ENCODE results near the gene ENOX1.

Gene ENOX1

DNA sequence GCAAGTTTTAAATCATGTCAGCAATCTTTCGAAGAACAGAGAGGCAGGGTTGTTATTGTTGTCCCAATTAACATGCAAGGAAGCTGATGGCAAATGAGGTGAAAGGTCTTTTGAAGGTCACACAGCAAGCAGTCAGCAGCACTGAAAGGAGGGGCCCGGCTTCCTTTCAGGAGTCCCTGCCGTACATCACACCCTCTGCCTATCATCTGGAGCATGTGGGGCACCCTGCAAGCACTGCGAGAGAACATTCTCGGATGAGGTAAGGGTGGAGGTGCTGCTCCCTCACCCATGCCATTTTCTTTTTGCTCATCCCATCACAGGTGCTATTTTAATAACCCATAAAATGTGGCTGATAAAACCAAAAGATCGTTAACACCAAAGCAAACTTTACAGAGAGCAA lies 111.2 kb downstream of the ENOX1 start:
- Histone ChIP-seq H3K36me3 (ENCODE audit: insufficient read depth, low read length) (no peaks in the 10 kb centered on the region), H3K4me2 (ENCODE audit: low read length) (no peak overlapping the region), H3K4me1 (ENCODE audit: insufficient read depth, low read length, severe bottlenecking) (no peaks in the 10 kb centered on the region), H4K20me1 (ENCODE audit: insufficient read depth, low read length) (no peaks in the 10 kb centered on the region), H3K9me2 (ENCODE audit: low read depth, low read length) (no peaks in the 10 kb centered on the region), H3F3A (ENCODE audit: insufficient read depth, low read length) (no peaks in the 10 kb centered on the region), H3K9ac (ENCODE audit: low read length) (no peak overlapping the region), H3K9me3 (ENCODE audit: low read length) (no peaks in the 10 kb centered on the region), H3K27ac (ENCODE audit: low read depth, low read length, poor library complexity, severe bottlenecking) (no peak overlapping the region), H3K4me3 (ENCODE audit: low read depth, low read length, poor library complexity, severe bottlenecking) (no peak overlapping the region), H3K27me3 (ENCODE audit: insufficient read depth, low read length) (no peaks in the 10 kb centered on the region), H2AFZ (ENCODE audit: low read length) (no peak overlapping the region), H3K79me2 (ENCODE audit: insufficient read depth, low read length) (no peaks in the 10 kb centered on the region)
- TF ChIP-seq EZH2 (IDR thresholded peaks at IDR 0.05; ENCODE audit: borderline replicate concordance, low read length) (no peak), CTCF (IDR thresholded peaks at IDR 0.05; ENCODE audit: low read length) (no peak)

- no peak overlapping the region for H3K9ac ChIP-seq (ENCODE audit: low read length)
Measured at GRCh38 chr13:43669964-43670363, 116.8 kb downstream of the ENOX1 start.

DNA sequence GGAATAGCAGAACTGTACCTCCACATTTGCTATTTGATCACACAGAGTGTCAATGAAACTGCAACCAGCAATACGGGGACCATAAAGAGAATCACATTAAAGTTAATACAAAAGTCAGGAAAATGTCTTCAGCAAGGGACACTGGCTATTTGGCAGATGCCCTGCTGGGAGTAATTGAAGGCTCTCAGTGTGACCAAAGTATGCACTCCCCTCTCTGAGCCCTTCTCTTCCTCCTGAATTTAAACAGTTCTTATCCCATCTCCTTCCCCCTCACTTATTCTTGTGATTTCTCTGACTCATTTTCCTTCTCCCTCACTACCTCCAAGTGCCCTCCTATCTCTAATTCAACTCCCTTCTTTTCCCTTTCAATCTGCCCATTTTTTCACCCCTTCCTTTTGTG lies 117.7 kb downstream of the ENOX1 start:
- no peak overlapping the region for H3K4me3 ChIP-seq (ENCODE audit: low read depth, low read length, poor library complexity, severe bottlenecking)
- H3K9me3 ChIP-seq (ENCODE audit: low read length), result no peaks in the 10 kb centered on the region
- H4K20me1 ChIP-seq (ENCODE audit: insufficient read depth, low read length), result no peaks in the 10 kb centered on the region
- H3K4me1 ChIP-seq (ENCODE audit: insufficient read depth, low read length, severe bottlenecking), result no peaks in the 10 kb centered on the region
- H3K9me2 ChIP-seq (ENCODE audit: low read depth, low read length), result no peaks in the 10 kb centered on the region
- no peaks in the 10 kb centered on the region for H3K27me3 ChIP-seq (ENCODE audit: insufficient read depth, low read length)
- H3K9ac ChIP-seq (ENCODE audit: low read length), result no peak overlapping the region
- H3K36me3 ChIP-seq (ENCODE audit: insufficient read depth, low read length), result no peaks in the 10 kb centered on the region
- H3K79me2 ChIP-seq (ENCODE audit: insufficient read depth, low read length), result no peaks in the 10 kb centered on the region
- TF ChIP-seq CTCF (IDR thresholded peaks at IDR 0.05; ENCODE audit: low read length), result no peak
- no peak for TF ChIP-seq EZH2 (IDR thresholded peaks at IDR 0.05; ENCODE audit: borderline replicate concordance, low read length)
- no peak overlapping the region for H3K4me2 ChIP-seq (ENCODE audit: low read length)
- no peaks in the 10 kb centered on the region for H3F3A ChIP-seq (ENCODE audit: insufficient read depth, low read length)
- no peak overlapping the region for H2AFZ ChIP-seq (ENCODE audit: low read length)
- H3K27ac ChIP-seq (ENCODE audit: low read depth, low read length, poor library complexity, severe bottlenecking), result no peak overlapping the region

More at GRCh38 chr13:43669964-43670363, 116.8 kb downstream of the ENOX1 start:
- no peaks in the 10 kb centered on the region for H3K4me1 ChIP-seq (ENCODE audit: insufficient read depth, low read length, severe bottlenecking)
- H4K20me1 ChIP-seq (ENCODE audit: insufficient read depth, low read length), result no peaks in the 10 kb centered on the region
- no peaks in the 10 kb centered on the region for H3K9me2 ChIP-seq (ENCODE audit: low read depth, low read length)
- H3K79me2 ChIP-seq (ENCODE audit: insufficient read depth, low read length), result no peaks in the 10 kb centered on the region
- no peaks in the 10 kb centered on the region for H3K36me3 ChIP-seq (ENCODE audit: insufficient read depth, low read length)
- TF ChIP-seq CTCF (IDR thresholded peaks at IDR 0.05; ENCODE audit: low read length), result no peak
- TF ChIP-seq EZH2 (IDR thresholded peaks at IDR 0.05; ENCODE audit: borderline replicate concordance, low read length), result no peak
- no peaks in the 10 kb centered on the region for H3K9me3 ChIP-seq (ENCODE audit: low read length)
- no peak overlapping the region for H3K27ac ChIP-seq (ENCODE audit: low read depth, low read length, poor library complexity, severe bottlenecking)
- H3K4me2 ChIP-seq (ENCODE audit: low read length), result no peak overlapping the region
- no peaks in the 10 kb centered on the region for H3F3A ChIP-seq (ENCODE audit: insufficient read depth, low read length)
- no peak overlapping the region for H3K4me3 ChIP-seq (ENCODE audit: low read depth, low read length, poor library complexity, severe bottlenecking)
- H2AFZ ChIP-seq (ENCODE audit: low read length), result no peak overlapping the region
- no peaks in the 10 kb centered on the region for H3K27me3 ChIP-seq (ENCODE audit: insufficient read depth, low read length)

Measured in OCI-LY1 (cell line).